ENCODE measurements around the gene TNIK.

The TNIK gene

GRCh38 chr3:171494457-171495109, 34.4 kb upstream of the TNIK start:
- DNase-seq (ENCODE audit: low read depth) = no peak
- H3K4me3 ChIP-seq (ENCODE audit: low read depth, low read length) = no peak overlapping the region

GRCh38 chr3:171491361-171491760, 31.2 kb upstream of the TNIK start:
- H3K4me3 ChIP-seq (ENCODE audit: low read depth, low read length) = no peak overlapping the region
- no peak for DNase-seq (ENCODE audit: low read depth)
- TF ChIP-seq MAX (IDR thresholded peaks at IDR 0.05; ENCODE audit: low read depth, low read length) (no peak), POLR2A (IDR thresholded peaks at IDR 0.05; ENCODE audit: extremely low read depth, insufficient read length) (no peak), MYC (IDR thresholded peaks at IDR 0.05; ENCODE audit: low read depth, low read length) (no peak)
- TF ChIP-seq, protein P1, sequence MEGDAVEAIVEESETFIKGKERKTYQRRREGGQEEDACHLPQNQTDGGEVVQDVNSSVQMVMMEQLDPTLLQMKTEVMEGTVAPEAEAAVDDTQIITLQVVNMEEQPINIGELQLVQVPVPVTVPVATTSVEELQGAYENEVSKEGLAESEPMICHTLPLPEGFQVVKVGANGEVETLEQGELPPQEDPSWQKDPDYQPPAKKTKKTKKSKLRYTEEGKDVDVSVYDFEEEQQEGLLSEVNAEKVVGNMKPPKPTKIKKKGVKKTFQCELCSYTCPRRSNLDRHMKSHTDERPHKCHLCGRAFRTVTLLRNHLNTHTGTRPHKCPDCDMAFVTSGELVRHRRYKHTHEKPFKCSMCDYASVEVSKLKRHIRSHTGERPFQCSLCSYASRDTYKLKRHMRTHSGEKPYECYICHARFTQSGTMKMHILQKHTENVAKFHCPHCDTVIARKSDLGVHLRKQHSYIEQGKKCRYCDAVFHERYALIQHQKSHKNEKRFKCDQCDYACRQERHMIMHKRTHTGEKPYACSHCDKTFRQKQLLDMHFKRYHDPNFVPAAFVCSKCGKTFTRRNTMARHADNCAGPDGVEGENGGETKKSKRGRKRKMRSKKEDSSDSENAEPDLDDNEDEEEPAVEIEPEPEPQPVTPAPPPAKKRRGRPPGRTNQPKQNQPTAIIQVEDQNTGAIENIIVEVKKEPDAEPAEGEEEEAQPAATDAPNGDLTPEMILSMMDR (IDR thresholded peaks at IDR 0.05; ENCODE audit: low read depth, low read length) = no peak

More at GRCh38 chr3:171494457-171495109, 34.4 kb upstream of the TNIK start:
- TF ChIP-seq, protein P1 (IDR thresholded peaks at IDR 0.05; ENCODE audit: low read depth, low read length) = no peak
- TF ChIP-seq POLR2A (IDR thresholded peaks at IDR 0.05; ENCODE audit: extremely low read depth, insufficient read length) = no peak

- TF ChIP-seq POLR2A (IDR thresholded peaks at IDR 0.05; ENCODE audit: extremely low read depth, insufficient read length) = no peak
- no peak for TF ChIP-seq MAX (IDR thresholded peaks at IDR 0.05; ENCODE audit: low read depth, low read length)
- no peak for TF ChIP-seq MYC (IDR thresholded peaks at IDR 0.05; ENCODE audit: low read depth, low read length)
- TF ChIP-seq, protein P1 (IDR thresholded peaks at IDR 0.05; ENCODE audit: low read depth, low read length) = no peak
- no peak for DNase-seq (ENCODE audit: low read depth)
- no peak overlapping the region for H3K4me3 ChIP-seq (ENCODE audit: low read depth, low read length)
These were observed 30.7 kb upstream of the TNIK start for GRCh38 chr3:171490901-171491300.

DNA sequence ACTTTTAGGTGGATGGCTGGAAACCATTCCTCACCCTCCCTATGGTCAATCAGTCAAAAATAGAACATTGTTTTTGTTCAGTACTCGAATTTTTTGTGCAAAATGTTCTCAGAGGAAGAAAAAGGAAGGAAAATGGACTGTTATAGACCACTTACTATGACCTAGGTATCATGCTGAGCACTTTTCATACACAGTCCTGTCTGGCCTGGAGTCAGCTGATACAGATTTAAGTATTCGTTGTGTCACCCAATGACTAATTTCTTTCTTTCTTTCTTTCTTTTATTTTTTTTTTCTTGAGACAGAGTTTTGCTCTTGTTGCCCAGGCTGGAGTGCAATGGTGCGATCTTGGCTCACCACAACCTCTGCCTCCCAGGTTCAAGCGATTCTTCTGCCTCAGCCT, 29.1 kb upstream of the TNIK start:
- no peak for DNase-seq (ENCODE audit: low read depth)
- TF ChIP-seq, protein P1 (IDR thresholded peaks at IDR 0.05; ENCODE audit: low read depth, low read length) = no peak
- TF ChIP-seq MYC (IDR thresholded peaks at IDR 0.05; ENCODE audit: low read depth, low read length) (no peak), POLR2A (IDR thresholded peaks at IDR 0.05; ENCODE audit: extremely low read depth, insufficient read length) (no peak), MAX (IDR thresholded peaks at IDR 0.05; ENCODE audit: low read depth, low read length) (no peak)
- H3K4me3 ChIP-seq (ENCODE audit: low read depth, low read length) = no peak overlapping the region

DNA sequence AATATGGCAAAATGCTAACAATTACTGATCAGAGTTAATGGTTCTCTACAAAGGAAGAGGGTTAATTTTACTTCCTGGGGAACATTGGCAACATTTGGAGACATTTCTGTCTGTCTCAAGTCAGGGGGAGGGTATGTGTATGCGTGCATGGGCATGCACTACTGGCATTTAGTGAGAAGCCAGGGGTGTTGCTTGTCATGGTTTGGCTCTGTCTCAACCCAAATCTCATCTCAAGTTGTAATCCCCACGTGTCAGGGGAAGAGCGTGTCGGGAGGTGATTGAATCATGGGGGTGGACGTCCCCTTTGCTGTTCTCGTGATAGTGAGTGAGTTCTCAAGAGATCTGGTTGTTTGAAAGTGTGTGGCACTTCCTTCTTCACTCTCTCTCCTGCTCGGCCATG, 28.3 kb upstream of the TNIK start:
- no peak for DNase-seq (ENCODE audit: low read depth)
- no peak overlapping the region for H3K4me3 ChIP-seq (ENCODE audit: low read depth, low read length)
- no peak for TF ChIP-seq MYC (IDR thresholded peaks at IDR 0.05; ENCODE audit: low read depth, low read length)
- TF ChIP-seq MAX (IDR thresholded peaks at IDR 0.05; ENCODE audit: low read depth, low read length) = no peak
- TF ChIP-seq, protein P1 (IDR thresholded peaks at IDR 0.05; ENCODE audit: low read depth, low read length) = no peak
- TF ChIP-seq POLR2A (IDR thresholded peaks at IDR 0.05; ENCODE audit: extremely low read depth, insufficient read length) = no peak

DNA sequence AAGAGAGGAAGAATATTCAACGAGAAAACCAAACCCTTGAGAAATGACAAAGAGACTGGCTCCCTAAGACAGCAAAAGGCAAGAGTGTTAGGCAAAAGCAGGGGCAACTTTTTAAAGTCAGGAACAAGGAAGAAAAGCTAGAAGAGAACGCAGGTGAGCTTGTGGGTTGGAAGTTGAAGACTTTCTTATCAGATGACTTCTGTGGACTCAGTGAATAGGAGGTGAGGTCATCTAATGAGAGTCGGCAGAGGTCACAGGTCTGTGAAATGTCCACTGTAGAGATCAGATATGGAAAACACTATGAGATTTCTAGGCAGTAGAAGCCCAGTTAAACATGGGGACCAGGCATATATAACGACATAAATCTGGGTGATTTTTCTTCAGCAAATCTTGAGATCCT, 27.2 kb upstream of the TNIK start:
- DNase-seq (ENCODE audit: low read depth) = no peak
- no peak for TF ChIP-seq MAX (IDR thresholded peaks at IDR 0.05; ENCODE audit: low read depth, low read length)
- TF ChIP-seq, protein P1 (IDR thresholded peaks at IDR 0.05; ENCODE audit: low read depth, low read length) = no peak
- TF ChIP-seq POLR2A (IDR thresholded peaks at IDR 0.05; ENCODE audit: extremely low read depth, insufficient read length) = no peak
- TF ChIP-seq MYC (IDR thresholded peaks at IDR 0.05; ENCODE audit: low read depth, low read length) = no peak

More for the DNA sequence above, 27.2 kb upstream of the TNIK start:
- H3K4me3 ChIP-seq (ENCODE audit: low read depth, low read length) = no peak overlapping the region

Measured in NB4 (cell line).